Amygdala (tissue), 56 donors: ENCODE data around the gene CMTM2.
"Not testable (repeated sequence)": the region's sequence is repeated elsewhere in the genome, so short reads cannot be mapped to it uniquely, and the experiment has no call there.

ENCODE experiments used
- DNase-seq, 56 donors: peaks; one replicate each; lab custom pipeline; 2025; lab: John Stamatoyannopoulos, UW

CMTM2 gene

GRCh38 chr16:66552286-66553177 is 26.7 kb upstream of the CMTM2 start, which contains the start of gene CKLF:
Gene CKLF, plus strand, starts transcription at chr16:66552576. Its CDS starts 140 bp downstream, at chr16:66552716.
- DNase-seq: peak in 55 of 56 donors; percentile 40 to 93 (median 81)

DNA sequence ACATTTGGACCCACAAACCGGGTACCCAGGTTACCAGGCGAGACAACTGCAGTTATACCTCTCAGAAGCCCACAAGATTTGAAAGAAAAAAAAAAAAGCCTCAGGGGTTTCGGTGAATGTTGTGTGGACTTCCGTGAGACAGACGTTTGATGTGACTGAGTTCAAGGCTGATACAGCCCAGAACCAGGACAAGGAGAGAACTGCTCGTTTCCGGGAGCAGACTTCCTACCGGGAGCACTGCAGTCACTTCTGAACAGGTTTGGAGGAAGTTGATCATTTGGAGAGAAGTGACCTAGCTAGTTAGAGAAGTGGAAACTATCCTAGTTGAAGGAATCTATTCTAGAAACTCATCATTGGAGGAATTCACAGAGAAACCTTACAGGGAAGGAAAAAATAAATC is 26.0 kb upstream of the CMTM2 start:
- no peak for DNase-seq

GRCh38 chr16:66554021-66554420 is 25.2 kb upstream of the CMTM2 start:
- DNase-seq: no peak

DNA sequence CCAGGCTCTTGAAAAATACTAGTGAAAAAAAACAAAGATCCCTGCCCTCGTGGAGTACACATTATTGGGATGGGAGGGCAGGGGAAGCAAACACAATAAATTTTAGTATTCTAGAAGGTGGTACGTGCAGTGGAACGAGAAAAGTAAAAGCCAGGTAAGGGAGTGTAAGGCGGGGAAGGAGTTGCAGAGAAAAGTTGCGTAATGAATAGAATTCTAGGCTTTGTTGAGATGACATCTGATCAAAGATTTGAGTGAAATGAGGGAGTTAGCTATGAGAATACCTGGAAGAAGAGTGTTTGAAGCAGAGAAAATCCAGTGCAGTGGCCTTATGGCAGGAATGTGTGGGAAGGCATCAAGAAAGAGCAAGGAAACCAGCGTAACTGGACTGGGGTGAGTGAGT is 24.8 kb upstream of the CMTM2 start:
- no peak for DNase-seq

DNA sequence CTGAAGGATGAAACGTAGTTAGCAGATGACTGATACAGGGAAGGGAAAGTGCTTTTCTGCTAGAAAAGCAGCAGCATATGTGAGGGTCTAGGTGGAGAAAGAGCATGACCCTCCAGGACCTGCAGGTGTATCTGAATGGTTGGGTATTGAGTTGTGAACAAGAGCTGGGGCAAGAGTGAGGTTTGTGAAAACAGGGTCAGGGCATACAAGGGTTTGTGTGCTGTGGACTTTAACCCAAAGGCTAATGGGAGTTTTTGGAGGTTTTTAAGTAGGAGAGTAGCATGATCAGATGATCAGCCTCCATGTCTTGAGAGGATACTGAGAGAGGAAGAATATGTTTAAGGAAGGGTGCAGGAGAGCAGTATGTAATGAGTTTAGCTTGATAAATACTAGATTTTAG is 19.2 kb upstream of the CMTM2 start:
- no peak for DNase-seq

DNA sequence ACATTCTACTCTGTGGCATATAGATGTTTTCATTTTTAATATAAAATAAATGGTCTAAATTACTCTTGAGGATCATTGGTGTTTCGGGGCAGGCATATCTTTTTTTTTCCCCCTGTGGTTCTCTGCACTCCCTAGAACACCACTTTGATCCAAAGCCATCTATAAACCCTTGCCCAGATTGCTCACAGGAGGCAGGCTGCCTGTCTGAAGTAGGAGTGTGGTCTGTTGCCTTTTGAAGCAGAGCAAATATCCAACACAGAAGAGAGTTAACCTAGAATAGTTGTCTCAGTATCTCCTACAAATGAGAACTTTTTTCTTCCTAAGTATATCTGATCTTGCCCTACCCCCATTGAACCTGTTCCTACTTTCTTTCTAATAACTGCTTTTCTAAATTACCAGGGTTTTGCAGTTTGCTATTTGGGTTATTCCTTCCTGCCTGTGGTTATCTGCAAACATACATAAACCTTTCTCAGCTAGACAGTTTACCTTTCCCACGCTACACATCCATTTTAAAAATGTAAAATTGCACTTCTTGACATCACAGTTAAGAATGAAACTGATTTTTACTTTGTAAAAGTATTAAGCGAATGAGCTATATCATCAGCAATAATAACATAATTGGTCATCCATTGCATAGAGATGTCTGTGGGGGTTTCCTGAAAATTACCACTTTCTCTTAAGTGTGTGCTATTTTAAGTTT is 17.7 kb upstream of the CMTM2 start:
- DNase-seq: no peak

DNA sequence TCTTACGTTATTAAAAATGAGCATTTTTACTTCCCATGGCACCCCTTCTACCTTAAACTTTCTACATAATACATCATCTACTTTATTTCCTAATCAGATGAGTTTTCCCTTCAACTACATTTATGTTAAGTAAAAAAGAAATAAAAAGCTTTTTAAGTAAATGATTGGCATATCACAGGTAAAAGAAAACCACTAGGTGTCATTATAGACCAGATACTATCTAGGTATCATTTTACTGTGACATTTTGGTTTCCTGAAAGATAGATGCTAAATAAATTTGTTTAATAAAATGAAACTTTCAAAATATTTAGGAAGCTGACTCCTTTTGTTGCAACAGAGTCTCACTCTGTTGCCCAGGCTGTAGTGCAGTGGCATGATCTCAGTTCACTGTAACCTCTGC is 16.9 kb upstream of the CMTM2 start:
- no peak for DNase-seq

GRCh38 chr16:66562986-66563385 is 16.3 kb upstream of the CMTM2 start:
- DNase-seq: no peak

DNA sequence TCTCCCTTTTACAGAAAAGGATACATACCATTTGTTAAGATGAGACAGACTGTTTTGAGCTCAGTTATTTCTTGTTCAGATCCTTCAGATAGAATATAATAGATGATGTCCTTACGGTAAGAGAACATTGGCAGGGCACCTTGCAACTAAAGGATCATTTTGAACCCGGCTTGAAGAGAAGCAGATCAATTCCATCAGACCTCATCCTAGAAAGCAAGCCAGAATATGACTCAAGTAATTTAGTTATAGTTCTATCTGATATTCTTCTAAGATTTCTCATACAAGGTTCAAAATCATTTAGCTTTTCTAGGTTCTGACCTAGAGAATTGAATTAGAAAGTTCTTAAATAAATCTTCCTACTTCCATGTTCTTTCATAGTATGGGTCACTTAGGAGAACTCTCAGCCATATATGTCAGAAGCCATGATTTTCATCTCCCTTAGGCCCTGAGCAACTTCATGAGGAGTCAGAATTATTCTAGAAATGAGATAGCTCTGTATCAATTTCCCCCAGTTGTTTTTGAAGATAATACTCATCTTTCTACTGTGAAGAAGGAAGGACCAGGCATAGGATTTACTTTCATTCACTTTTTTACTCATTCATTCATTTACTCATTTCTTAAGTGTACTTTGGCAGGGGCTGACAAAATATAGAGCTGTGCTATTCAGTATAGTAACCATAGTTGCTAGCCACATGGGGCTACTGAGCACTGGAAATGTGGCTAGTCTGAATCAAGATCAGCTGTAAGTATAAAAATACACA is 15.5 kb upstream of the CMTM2 start:
- no peak for DNase-seq

DNA sequence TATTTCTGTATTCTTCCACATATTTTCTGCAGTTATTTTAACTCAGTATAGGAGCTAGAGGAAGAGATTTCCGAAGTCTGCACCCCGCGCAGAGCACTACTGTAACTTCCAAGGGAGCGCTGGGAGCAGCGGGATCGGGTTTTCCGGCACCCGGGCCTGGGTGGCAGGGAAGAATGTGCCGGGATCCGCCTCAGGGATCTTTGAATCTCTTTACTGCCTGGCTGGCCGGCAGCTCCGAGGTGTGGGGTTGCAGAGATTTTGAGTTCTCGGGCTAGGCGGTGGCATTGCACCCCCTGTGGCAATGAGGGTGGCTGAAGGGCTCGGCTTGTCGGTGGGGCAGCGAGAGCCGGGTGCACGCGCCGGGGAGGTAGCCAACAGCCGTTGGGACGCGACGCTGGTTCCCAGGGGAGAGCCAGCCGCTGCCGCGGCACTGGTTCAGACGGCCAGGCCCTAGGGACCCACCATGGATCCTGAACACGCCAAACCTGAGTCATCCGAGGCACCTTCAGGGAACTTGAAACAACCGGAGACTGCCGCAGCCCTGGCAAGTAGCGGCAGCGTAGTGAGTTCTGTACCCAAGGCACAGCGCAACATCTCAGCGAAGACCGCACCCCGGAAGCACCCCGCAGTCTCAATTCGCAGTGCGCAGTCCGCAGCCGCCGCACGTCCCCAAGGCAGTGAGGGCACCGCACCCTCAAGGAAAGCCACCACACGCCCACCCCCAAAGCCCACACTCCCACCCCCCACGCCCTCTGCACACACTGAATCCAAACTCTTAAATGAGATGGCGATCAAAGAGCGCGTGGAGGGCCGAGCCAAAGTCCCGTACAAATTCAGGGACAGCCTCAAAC is 13.0 kb upstream of the CMTM2 start, which contains the start of gene CMTM1:
Gene CMTM1 (plus strand): TSS at position 389 of the 851 bp plus-strand sequence. CDS start 75 bp downstream, at position 464.
- DNase-seq: no peak

- DNase-seq: not testable (repeated sequence)
Observed at GRCh38 chr16:66567270-66567669, 12.0 kb upstream of the CMTM2 start.

DNA sequence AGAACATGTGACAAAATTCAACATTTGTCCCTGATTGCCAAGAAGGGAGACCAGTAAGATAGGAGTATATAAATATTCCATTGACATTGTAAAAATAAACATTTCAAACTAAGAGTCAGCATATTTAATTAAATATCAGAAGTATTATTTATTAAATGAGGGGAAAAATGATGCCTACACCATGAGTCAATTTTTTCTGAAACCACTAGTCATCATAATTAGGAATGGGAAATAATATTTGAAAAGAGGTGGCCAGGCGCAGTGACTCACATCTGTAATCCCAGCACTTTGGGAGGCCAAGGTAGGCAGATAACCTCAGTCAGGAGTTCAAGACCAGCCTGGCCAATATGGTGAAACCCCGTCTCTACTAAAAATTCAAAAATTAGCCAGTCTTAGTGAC is 10.9 kb upstream of the CMTM2 start:
- DNase-seq: no peak

- no peak for DNase-seq
Observed at GRCh38 chr16:66569131-66569530, 10.1 kb upstream of the CMTM2 start.

DNA sequence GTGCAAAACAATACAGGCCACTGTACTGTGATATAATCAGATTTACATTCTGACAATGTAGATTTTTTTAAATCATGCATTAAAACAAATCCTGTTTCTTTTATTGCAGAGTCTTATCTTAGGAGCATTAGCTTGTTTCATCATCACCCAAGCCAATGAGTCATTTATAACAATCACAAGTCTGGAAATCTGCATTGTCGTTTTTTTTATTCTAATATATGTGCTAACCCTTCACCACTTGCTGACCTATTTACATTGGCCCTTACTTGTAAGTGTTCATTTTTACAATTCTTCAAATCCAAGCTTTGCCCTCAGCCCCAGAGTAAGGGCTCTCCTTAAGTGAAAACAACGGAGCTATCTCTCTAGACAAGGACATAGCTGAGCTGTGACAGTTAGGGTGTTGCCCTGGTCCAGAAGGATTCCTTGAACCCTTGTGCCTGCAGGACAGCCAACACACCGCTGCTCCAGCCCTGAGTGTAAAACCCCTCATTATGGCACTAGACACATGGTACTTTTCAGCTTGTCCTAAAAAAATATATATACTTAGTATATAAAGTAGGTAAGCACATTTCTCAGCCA is 9.3 kb upstream of the CMTM2 start:
- no peak for DNase-seq

GRCh38 chr16:66572356-66572755 is 6.9 kb upstream of the CMTM2 start:
- no peak for DNase-seq

DNA sequence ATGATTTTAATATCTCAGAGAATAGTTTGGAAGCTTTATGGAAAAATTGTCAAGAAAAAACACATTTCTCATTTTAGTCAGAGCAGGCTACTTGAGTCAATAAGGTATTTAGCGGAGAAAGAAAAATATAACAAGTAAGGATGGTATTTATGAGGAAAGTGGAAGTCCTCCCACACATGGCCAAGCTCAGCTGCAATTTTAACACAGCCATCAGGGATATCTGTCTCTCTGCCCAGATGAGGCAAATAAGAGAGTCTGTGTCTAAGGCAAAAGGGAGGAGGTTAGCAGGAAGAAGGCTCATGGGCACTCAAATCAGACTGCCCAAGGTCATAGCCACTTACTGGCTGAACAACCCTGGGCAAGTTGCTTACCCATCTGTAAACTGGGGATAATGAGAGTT is 5.2 kb upstream of the CMTM2 start:
- DNase-seq: no peak

- no peak for DNase-seq
Observed at GRCh38 chr16:66574531-66574930, 4.7 kb upstream of the CMTM2 start.

GRCh38 chr16:66575060-66575459 is 4.2 kb upstream of the CMTM2 start:
- no peak for DNase-seq

- no peak for DNase-seq
Observed at GRCh38 chr16:66576296-66576695, 3.0 kb upstream of the CMTM2 start.
